Measurements from ENCODE around the gene CSNK1A1.
"Not testable (repeated sequence)": the region's sequence is repeated elsewhere in the genome, so short reads cannot be mapped to it uniquely, and the experiment has no call there.

Gene CSNK1A1

DNA sequence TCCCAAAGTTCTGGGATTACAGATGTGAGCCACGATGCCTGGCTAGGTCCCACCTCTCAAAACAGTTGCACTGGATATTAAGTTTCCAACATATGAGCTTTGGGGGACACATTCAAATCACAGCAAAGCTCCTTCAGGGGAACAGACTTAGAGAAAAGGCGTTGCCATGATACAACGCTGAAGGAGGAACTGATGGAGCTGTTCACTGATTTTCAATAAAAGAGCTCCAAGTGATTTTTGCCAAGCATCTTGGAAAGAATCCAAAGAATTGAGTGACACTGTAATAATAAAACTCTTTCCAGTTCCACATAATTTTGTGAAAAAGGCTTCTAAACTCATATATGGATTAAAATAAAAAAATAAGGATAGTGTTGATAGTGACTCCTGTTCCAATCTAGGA is 72.5 kb downstream of the CSNK1A1 start:
- WGBS (ENCODE audit: insufficient coverage, insufficient read length): no CpG with 5 or more reads among the region's 3 CpGs
- no peak for DNase-seq (ENCODE audit: low read depth, low spot score)
- no peak overlapping the region for H3K27ac ChIP-seq (ENCODE audit: low read length)
- no peaks in the 10 kb centered on the region for H3K4me1 ChIP-seq (ENCODE audit: control insufficient read depth, insufficient read depth, low read length)
- H3K27me3 ChIP-seq (ENCODE audit: control insufficient read depth, insufficient read depth, low read length): no peaks in the 10 kb centered on the region
- no peak overlapping the region for H3K4me3 ChIP-seq (ENCODE audit: low read length)
- no peaks in the 10 kb centered on the region for H3K9me3 ChIP-seq (ENCODE audit: control insufficient read depth, insufficient read depth, low read length)
- no peaks in the 10 kb centered on the region for H3K36me3 ChIP-seq (ENCODE audit: control insufficient read depth, insufficient read depth, low read length)

DNA sequence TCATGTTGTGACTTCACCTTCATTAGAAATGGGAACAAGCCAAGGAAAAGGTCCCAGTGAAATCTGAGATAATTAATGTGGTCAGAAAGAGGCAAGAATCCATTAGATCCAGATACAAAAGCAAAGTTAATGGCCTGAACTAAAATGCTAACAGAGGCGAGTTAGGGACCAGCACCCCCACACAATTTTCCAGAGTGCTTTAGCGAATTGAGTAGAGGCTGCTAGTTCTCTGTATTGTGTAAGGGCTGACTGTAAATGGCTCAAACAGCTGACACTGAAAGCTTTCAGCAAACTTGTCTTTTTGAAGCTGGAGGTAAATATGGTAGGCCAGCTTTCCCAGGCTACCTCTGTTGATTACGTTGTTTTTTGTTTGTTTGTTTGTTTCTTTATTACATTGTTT is 75.5 kb downstream of the CSNK1A1 start:
- H3K4me1 ChIP-seq (ENCODE audit: control insufficient read depth, insufficient read depth, low read length): no peaks in the 10 kb centered on the region; the same call in 1 of the 2 replicates
- H3K27me3 ChIP-seq (ENCODE audit: control insufficient read depth, insufficient read depth, low read length): no peaks in the 10 kb centered on the region
- WGBS (ENCODE audit: insufficient coverage, insufficient read length): no CpG with 5 or more reads among the region's 3 CpGs
- DNase-seq (ENCODE audit: low read depth, low spot score): no peak
- no peaks in the 10 kb centered on the region for H3K9me3 ChIP-seq (ENCODE audit: control insufficient read depth, insufficient read depth, low read length)
- H3K27ac ChIP-seq (ENCODE audit: low read length): no peak overlapping the region
- no peaks in the 10 kb centered on the region for H3K36me3 ChIP-seq (ENCODE audit: control insufficient read depth, insufficient read depth, low read length)
- H3K4me3 ChIP-seq (ENCODE audit: low read length): no peak overlapping the region

GRCh38 chr5:149474198-149474597 is 77.0 kb downstream of the CSNK1A1 start:
- Histone ChIP-seq H3K27me3 (ENCODE audit: control insufficient read depth, insufficient read depth, low read length) (no peaks in the 10 kb centered on the region), H3K4me1 (ENCODE audit: control insufficient read depth, insufficient read depth, low read length) (no peaks in the 10 kb centered on the region; the same call in 1 of the 2 replicates), H3K36me3 (ENCODE audit: control insufficient read depth, insufficient read depth, low read length) (no peaks in the 10 kb centered on the region), H3K27ac (ENCODE audit: low read length) (no peak overlapping the region), H3K4me3 (ENCODE audit: low read length) (no peak overlapping the region), H3K9me3 (ENCODE audit: control insufficient read depth, insufficient read depth, low read length) (no peaks in the 10 kb centered on the region)
- DNase-seq (ENCODE audit: low read depth, low spot score): no peak
- WGBS (ENCODE audit: insufficient coverage, insufficient read length): no CpG with 5 or more reads among the region's 3 CpGs

- DNase-seq (ENCODE audit: low read depth, low spot score): no peak
- no peaks in the 10 kb centered on the region for H3K36me3 ChIP-seq (ENCODE audit: control insufficient read depth, insufficient read depth, low read length)
- no peaks in the 10 kb centered on the region for H3K27me3 ChIP-seq (ENCODE audit: control insufficient read depth, insufficient read depth, low read length)
- no CpG with 5 or more reads among the region's 7 CpGs for WGBS (ENCODE audit: insufficient coverage, insufficient read length)
- no peak overlapping the region for H3K27ac ChIP-seq (ENCODE audit: low read length)
- H3K4me3 ChIP-seq (ENCODE audit: low read length): no peak overlapping the region
- H3K9me3 ChIP-seq (ENCODE audit: control insufficient read depth, insufficient read depth, low read length): no peaks in the 10 kb centered on the region
- H3K4me1 ChIP-seq (ENCODE audit: control insufficient read depth, insufficient read depth, low read length): no peaks in the 10 kb centered on the region; the same call in 1 of the 2 replicates
Measured at GRCh38 chr5:149473441-149473840, 77.8 kb downstream of the CSNK1A1 start.

DNA sequence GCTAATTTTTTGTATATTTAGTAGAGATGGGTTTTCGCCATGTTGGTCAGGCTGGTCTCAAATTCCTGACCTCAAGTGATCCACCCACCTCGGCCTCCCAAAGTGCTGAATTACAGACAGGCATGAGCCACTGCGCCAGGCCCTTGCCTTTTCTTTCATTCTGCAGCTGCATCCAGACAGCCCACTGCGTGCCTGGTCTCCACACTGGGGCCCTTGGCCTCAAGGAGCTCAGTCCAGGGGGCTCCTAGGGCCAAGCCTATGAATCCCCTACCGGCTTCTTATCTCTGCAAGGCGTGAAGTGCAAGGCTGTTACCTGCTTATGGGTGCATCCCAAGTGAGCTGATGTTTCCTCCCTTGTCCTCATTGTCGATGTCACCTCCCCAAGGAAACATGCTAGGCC is 78.8 kb downstream of the CSNK1A1 start:
- H3K27ac ChIP-seq (ENCODE audit: low read length): no peak overlapping the region
- DNase-seq (ENCODE audit: low read depth, low spot score): no peak
- WGBS (ENCODE audit: insufficient coverage, insufficient read length): no CpG with 5 or more reads among the region's 7 CpGs

GRCh38 chr5:149471406-149472183 is 79.6 kb downstream of the CSNK1A1 start:
- H3K4me3 ChIP-seq (ENCODE audit: low read length): no peak overlapping the region
- H3K36me3 ChIP-seq (ENCODE audit: control insufficient read depth, insufficient read depth, low read length): no peaks in the 10 kb centered on the region
- H3K27ac ChIP-seq (ENCODE audit: low read length): no peak overlapping the region
- H3K4me1 ChIP-seq (ENCODE audit: control insufficient read depth, insufficient read depth, low read length): no peaks in the 10 kb centered on the region; the same call in 1 of the 2 replicates
- H3K27me3 ChIP-seq (ENCODE audit: control insufficient read depth, insufficient read depth, low read length): no peaks in the 10 kb centered on the region
- DNase-seq (ENCODE audit: low read depth, low spot score): no peak
- H3K9me3 ChIP-seq (ENCODE audit: control insufficient read depth, insufficient read depth, low read length): no peaks in the 10 kb centered on the region
- no CpG with 5 or more reads among the region's 15 CpGs for WGBS (ENCODE audit: insufficient coverage, insufficient read length)

More for the DNA sequence above, 78.8 kb downstream of the CSNK1A1 start:
- Histone ChIP-seq H3K36me3 (ENCODE audit: control insufficient read depth, insufficient read depth, low read length) (no peaks in the 10 kb centered on the region), H3K27me3 (ENCODE audit: control insufficient read depth, insufficient read depth, low read length) (no peaks in the 10 kb centered on the region), H3K9me3 (ENCODE audit: control insufficient read depth, insufficient read depth, low read length) (no peaks in the 10 kb centered on the region), H3K4me3 (ENCODE audit: low read length) (no peak overlapping the region), H3K4me1 (ENCODE audit: control insufficient read depth, insufficient read depth, low read length) (no peaks in the 10 kb centered on the region; the same call in 1 of the 2 replicates)

DNA sequence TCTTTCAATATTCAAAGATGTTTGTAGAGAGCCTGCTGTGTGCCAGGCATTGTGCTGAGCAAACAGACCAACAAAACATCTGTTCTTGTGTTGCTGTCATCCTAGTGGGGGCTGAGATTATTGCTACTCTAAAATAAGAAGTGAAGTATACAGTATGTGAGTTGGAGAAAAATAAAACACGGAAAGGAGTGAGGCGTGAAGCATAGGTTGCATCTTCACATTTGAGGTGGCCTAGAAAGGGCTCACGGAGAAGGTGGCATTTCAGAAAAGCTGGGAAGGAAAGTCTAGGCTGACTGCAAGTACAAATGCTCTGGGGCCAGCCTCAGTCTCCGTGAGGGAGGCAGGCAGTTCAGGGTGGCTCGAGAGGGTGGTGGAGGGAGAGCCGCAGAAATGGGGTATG is 80.3 kb downstream of the CSNK1A1 start:
- Histone ChIP-seq H3K27ac (ENCODE audit: low read length) (no peak overlapping the region), H3K27me3 (ENCODE audit: control insufficient read depth, insufficient read depth, low read length) (no peaks in the 10 kb centered on the region), H3K4me3 (ENCODE audit: low read length) (no peak overlapping the region), H3K36me3 (ENCODE audit: control insufficient read depth, insufficient read depth, low read length) (no peaks in the 10 kb centered on the region), H3K4me1 (ENCODE audit: control insufficient read depth, insufficient read depth, low read length) (no peaks in the 10 kb centered on the region; the same call in 1 of the 2 replicates), H3K9me3 (ENCODE audit: control insufficient read depth, insufficient read depth, low read length) (no peaks in the 10 kb centered on the region)
- DNase-seq (ENCODE audit: low read depth, low spot score): no peak
- WGBS (ENCODE audit: insufficient coverage, insufficient read length): no CpG with 5 or more reads among the region's 6 CpGs

DNA sequence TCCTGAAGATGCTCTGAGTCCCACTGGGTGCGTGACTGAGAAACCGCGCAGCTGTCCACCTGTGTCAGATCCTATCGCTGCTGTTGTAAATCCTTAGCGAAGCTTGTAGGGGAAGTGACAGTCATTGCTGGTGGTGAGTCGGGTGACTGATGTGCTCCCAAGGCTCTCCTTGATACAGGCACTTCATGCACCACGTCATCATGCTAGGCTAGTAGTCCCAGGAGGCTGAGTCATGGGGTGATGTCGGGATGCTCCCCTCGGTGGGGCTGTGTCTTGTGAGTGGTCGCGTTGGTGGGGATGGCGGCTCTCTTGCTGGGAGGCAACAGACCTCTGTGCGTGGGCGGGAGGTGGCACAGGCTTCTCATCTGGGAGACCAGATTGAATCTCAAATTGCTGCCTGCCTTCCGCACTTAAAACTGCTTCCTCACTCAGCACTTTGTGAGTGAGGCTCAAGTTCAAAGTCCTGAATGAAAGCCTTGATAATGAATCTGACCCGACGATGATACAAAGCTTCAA is 84.7 kb downstream of the CSNK1A1 start:
- WGBS (ENCODE audit: insufficient coverage, insufficient read length): no CpG with 5 or more reads among the region's 17 CpGs
- no peak for DNase-seq (ENCODE audit: low read depth, low spot score)
- H3K27ac ChIP-seq (ENCODE audit: low read length): no peak overlapping the region
- H3K4me3 ChIP-seq (ENCODE audit: low read length): no peak overlapping the region
- no peaks in the 10 kb centered on the region for H3K36me3 ChIP-seq (ENCODE audit: control insufficient read depth, insufficient read depth, low read length)
- no peaks in the 10 kb centered on the region for H3K4me1 ChIP-seq (ENCODE audit: control insufficient read depth, insufficient read depth, low read length)
- no peaks in the 10 kb centered on the region; the same call in 1 of the 2 replicates for H3K9me3 ChIP-seq (ENCODE audit: control insufficient read depth, insufficient read depth, low read length)
- H3K27me3 ChIP-seq (ENCODE audit: control insufficient read depth, insufficient read depth, low read length): no peaks in the 10 kb centered on the region

DNA sequence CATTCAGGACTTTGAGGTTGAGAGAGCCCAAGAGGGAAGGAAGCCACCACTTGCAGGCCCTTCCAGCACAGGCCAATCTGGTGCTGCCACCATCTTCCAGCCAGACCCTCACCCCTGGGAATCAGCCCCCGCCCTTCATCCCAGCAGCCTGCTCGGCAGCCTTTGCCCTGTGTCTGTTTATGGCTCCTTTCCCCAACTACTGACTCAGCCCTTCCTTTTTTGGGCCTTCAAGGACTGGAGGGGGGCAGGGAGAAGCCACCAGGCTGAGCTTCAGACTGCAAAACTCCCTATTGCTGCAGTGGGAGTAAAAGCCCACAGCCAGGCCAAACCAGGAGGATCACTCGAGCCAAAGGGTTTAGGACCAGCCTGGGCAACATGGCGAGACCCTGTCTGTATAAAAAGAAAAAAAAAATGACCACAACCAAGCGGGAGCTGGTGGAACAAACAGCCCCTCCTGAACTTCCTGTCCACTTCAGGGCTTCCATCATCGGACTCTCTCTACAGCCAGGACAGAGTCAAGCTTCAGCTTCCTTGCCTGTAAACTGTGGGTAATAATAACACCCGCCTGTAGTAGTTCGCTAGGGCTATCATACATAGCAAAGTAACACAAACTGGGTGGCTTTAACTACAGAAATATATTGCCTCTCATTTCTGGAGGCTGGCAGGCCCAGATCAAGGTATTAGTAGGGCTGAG is 86.3 kb downstream of the CSNK1A1 start:
- no peaks in the 10 kb centered on the region; the same call in 1 of the 2 replicates for H3K9me3 ChIP-seq (ENCODE audit: control insufficient read depth, insufficient read depth, low read length)
- no CpG with 5 or more reads among the region's 8 CpGs for WGBS (ENCODE audit: insufficient coverage, insufficient read length)
- DNase-seq (ENCODE audit: low read depth, low spot score): no peak
- H3K4me3 ChIP-seq (ENCODE audit: low read length): no peak overlapping the region
- no peaks in the 10 kb centered on the region for H3K36me3 ChIP-seq (ENCODE audit: control insufficient read depth, insufficient read depth, low read length)
- H3K27ac ChIP-seq (ENCODE audit: low read length): no peak overlapping the region
- H3K27me3 ChIP-seq (ENCODE audit: control insufficient read depth, insufficient read depth, low read length): no peaks in the 10 kb centered on the region
- no peaks in the 10 kb centered on the region for H3K4me1 ChIP-seq (ENCODE audit: control insufficient read depth, insufficient read depth, low read length)

DNA sequence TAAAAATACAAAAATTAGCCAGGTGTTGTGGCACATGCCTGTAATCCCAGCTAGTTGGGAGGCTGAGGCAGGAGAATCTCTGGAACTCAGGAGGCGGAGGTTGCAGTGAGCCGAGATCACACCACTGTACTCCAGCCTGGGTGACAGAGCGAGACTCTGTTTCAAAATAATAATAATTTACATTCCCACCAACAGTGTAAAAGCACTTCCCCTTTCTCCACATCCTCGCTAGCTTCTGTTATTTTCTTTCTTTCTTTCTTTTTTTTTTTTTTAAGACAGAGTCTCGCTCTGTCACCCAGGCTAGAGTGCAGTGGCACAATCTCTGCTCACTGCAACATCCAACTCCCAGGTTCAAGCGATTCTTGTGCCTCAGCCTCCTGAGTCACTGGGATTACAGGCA is 89.3 kb downstream of the CSNK1A1 start:
- WGBS (ENCODE audit: insufficient coverage, insufficient read length): no CpG with 5 or more reads among the region's 6 CpGs
- H3K4me1 ChIP-seq (ENCODE audit: control insufficient read depth, insufficient read depth, low read length): not testable (repeated sequence)

More for the DNA sequence above, 89.3 kb downstream of the CSNK1A1 start:
- DNase-seq (ENCODE audit: low read depth, low spot score); H3K4me3 ChIP-seq (ENCODE audit: low read length); H3K27me3 ChIP-seq (ENCODE audit: control insufficient read depth, insufficient read depth, low read length); H3K36me3 ChIP-seq (ENCODE audit: control insufficient read depth, insufficient read depth, low read length); H3K9me3 ChIP-seq (ENCODE audit: control insufficient read depth, insufficient read depth, low read length); H3K27ac ChIP-seq (ENCODE audit: low read length): not testable (repeated sequence)
